DOHH2 (cell line): Measurements from ENCODE around the gene MMP20.

Source experiments
- EZH2phosphoT487 ChIP-seq: fragments of 200-600 bp; sonication (generic); IDR thresholded peaks from 2 replicates; pipeline ENCODE4 v1.6.1; 2017; ENCODE audit warnings: borderline replicate concordance, mild to moderate bottlenecking, antibody characterized with exemption, low read length, moderate library complexity, mixed read lengths
- TF ChIP-seq, protein P1 (sequence below): fragments of 200-600 bp; sonication (generic); IDR thresholded peaks from one replicate; pipeline ENCODE4 v1.5.1; 2014; ENCODE audit warnings: antibody characterized with exemption, mild to moderate bottlenecking, low read depth, low read length; ENCODE audit not compliant: poor library complexity, severe bottlenecking

DNA sequence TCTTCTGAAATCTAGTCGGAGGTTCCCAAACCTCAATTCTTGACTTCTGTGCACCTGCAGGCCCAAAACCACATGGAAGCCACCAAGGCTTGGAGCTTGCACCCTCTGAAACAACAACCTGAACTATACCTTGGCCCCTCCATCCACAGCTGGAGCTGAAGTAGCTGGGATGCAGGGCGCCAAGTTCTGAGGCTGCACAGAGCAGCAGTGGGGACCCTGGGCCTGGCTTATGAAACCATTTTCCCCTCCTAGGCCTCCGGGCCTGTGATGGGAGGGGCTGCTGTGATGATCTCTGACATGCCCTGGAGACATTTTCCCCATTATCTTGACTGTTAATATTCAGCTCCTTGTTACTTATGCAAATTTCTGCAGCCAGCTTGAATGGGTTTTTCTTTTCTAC is 56.3 kb downstream of the MMP20 start:
- TF ChIP-seq, protein P1, sequence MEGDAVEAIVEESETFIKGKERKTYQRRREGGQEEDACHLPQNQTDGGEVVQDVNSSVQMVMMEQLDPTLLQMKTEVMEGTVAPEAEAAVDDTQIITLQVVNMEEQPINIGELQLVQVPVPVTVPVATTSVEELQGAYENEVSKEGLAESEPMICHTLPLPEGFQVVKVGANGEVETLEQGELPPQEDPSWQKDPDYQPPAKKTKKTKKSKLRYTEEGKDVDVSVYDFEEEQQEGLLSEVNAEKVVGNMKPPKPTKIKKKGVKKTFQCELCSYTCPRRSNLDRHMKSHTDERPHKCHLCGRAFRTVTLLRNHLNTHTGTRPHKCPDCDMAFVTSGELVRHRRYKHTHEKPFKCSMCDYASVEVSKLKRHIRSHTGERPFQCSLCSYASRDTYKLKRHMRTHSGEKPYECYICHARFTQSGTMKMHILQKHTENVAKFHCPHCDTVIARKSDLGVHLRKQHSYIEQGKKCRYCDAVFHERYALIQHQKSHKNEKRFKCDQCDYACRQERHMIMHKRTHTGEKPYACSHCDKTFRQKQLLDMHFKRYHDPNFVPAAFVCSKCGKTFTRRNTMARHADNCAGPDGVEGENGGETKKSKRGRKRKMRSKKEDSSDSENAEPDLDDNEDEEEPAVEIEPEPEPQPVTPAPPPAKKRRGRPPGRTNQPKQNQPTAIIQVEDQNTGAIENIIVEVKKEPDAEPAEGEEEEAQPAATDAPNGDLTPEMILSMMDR: no peak
- no peak for TF ChIP-seq EZH2phosphoT487
